HG03108 (cell line): ENCODE measurements around the gene ROBO1.

Experiments
- ATAC-seq: cut with Tn5 transposase; IDR thresholded peaks from one replicate; pipeline ENCODE4 v1.9.1; 2021; ENCODE audit warnings: moderate library complexity; ENCODE audit not compliant: unreplicated experiment

Gene ROBO1

DNA sequence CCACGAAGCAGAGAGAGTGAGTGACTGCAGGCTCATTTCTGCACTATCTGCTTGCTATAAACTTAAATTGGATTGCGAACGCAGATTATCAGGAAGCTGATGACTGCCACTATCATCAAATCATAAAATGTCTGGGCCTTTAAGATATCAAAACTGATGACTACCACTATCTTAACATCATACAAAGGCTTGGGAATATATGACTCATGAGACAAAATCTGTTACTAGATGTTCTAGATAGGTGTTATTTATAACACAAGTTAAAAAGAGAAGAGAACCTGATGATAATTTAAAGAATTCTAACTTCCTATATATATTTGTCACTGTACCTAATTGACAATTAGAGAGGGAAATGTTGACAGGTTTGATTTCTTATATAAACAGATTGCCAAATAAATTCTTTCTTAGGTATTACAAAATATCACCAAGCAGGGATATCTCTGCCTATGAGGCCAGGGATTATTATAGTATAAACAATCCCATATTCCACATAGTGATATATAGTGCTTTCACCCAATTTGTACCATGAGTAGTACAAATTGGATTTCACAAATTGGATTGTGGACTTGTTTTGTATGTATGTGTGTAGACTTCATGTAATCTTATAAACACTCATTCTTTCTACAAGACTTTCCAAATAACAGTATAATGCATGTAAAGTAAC is 1157.2 kb downstream of the ROBO1 start:
- ATAC-seq = no peak

DNA sequence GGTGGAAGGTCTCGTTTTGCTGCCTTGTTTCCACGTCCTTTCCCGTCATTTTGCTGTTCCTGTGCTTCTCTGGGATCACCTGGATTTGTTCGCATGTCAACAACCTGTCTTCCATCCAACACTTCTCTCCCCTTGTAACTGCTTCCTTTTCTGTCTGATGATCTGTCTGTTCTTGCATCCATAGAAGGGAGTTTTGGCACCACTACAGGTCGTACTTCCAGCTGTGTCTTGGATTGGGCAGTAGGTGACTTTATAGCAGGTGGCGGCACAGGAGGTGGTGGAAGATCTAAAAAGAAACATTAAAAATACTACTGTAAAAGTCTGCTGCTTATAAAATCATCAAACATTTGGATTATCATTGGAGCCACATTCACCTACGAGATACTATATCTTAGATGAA is 1161.0 kb downstream of the ROBO1 start:
- ATAC-seq = no peak

DNA sequence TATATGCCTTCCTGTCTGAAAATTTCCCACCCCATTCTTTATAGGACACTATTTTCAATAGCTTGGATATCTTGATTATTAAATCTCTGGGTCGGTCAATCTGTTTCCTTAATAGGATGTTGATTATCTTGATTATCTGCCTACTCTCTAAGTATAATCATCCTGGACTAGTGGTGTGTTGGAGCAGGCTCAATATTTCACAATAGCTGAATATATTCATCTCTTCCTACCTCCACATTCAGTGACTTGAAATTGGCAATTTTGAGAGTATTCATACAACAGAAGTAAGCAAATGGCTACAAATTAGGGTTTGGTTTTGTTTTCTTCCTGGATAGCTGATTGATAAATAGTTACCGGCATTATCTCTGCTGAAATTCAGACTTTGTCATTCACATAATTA is 1162.6 kb downstream of the ROBO1 start:
- no peak for ATAC-seq

DNA sequence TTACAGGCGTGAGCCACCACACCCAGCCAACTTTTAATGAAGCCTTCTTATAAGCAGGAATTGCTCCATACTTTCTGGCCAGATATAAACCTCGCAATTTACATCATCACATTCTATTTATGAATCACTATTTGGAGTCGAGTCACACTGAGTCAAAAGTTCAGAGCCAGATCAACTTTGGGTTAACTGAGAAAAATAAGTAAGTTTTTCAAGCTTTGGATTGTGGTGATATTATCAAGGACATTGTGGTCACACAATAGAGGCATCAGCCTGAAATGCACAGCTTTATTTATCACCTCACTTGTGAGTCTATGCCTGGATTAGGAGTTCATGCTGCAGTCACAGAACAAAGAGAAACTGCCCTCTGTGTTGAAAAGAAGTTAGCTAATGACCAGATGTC is 1163.5 kb downstream of the ROBO1 start:
- ATAC-seq = no peak

DNA sequence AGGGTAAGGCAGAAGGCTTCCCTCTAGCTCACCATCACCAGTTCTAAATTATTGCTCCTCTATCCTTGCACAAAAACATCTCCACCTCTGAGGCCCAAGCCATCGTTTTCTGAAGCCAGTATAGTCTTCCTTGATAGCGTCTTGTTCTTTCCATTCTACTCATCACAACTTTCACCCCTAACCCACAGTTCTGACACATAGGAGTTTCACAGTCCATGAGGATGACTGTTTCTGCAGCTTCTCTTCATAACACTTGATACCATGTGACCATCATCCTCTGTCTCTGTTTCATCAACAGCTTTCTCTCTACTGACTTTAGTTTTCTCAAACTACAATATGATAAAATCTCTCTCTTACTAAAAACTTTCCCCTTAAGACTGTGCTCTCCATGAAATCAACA is 1166.5 kb downstream of the ROBO1 start:
- no peak for ATAC-seq

DNA sequence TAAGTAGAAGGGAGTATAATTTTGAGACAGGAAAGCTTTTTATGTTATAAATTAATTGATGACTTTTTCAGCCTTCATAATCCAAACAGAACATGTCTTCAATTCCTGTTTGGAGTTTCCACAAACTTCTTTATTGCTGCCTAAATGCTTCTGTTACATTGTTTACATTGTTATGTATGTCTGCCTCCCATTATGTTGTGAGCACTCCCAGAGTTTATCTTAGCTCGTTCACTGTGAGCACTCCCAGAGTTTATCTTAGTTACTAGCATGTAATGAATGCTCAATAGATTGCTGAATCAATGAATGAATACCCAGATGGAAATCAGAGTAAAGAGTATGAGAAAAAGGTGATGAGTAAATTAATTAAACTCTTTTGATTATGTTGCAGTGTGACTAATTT is 1178.0 kb downstream of the ROBO1 start:
- ATAC-seq = no peak

DNA sequence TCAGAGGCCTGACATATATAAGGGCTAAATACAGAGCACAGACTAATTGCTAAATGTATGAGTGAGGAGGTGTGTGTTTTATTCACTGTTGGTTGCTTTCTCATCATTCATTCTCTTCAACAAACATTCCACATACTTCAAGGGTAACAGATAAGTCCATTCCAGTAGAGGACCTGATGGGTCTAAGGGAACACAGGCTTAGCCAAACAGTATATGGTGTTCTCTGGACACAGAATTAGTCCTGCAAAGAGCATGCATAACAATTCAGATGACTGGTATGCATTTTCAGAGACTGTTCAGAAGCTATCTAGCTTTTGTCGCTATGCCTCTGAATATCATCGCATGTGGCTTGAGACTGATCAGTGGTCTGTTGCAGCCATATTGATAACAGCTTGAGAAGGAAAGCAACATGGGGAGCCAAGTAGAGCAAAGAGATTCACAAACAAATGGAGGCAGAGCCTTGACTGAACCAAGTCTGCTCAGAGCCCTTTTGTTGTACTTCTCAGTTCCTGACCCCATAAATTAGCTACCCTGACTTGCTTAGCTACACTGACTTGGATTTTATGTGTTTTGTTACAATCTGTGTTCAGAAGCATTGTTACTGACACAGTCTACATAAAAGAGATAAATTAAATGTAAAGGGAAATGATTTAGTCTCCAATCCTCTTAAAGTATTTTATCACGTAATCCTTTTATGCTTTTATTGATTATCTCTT is 1178.7 kb downstream of the ROBO1 start:
- ATAC-seq = no peak

DNA sequence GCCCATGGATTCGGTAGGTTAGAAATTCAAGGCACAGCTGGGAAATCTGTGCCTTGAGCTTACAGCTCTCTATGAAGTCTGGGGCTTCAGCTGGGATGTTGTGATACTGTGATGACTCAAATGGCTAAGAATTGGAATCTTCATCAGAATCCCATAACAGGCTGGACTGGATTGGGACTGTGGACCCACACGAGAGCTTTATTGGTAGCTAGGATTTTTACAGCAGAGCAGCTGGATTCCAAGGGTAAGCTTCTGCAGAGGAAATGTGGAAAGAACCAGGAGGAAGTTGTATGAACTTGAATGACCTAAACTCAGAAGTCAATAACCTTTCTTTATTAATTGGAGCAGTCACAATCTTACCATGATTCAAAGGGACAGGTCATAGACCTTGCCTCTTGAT is 1187.1 kb downstream of the ROBO1 start:
- no peak for ATAC-seq

DNA sequence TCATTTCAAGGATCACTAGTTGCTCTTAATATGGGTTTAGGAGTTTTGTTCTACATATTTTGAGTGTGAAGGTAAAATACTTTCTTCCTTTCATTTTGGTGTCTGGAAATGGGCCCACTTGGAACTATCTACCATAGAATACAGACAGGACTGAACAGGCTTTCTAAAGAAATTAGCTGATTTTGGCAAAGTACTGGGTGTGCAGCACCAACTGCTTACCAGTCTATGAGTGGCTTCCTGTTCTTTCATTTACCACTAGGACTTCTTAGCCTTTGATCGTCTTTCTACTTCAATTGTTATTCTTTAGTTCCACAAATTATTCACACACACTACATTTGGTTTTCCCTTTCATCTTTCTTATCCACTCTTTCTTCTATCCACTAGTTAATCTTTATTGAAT is 1196.3 kb downstream of the ROBO1 start:
- no peak for ATAC-seq

DNA sequence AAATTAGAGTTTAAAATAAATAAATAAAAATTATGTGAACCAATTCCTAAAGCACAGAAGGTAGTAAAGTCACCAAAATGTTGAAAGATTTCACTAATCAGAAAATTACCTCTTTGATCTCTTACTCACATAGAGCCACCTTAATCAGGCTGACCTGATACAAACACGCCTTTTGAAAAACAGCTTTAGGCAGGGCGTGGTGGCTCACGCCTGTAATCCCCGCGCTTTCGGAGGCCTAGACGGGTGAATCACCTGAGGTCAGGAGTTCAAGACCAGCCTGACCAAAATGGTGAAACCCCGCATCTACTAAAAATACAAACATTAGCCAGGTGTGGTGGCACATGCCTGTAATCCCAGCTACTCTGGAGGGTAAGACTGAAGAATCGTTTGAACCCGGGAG is 1197.3 kb downstream of the ROBO1 start:
- ATAC-seq = no peak

DNA sequence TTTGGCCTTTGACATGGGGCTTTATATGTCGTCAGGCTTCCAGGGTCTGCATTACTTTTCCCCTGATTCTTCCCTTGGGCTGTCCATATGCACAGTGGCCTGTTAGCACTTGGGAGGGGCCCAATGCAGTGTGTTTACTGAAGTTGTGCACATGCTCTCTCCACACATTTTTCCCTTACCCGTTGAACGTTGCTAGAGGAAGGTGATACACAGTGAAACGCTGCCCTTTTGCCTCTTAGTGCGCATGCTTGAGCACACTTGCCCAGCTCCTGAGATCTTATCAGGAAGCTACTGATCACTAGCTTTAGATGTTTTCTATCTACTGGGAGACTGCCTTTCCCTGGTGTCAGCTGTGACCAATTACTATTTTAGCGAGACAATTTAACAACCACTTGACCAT is 1198.0 kb downstream of the ROBO1 start:
- ATAC-seq = no peak

DNA sequence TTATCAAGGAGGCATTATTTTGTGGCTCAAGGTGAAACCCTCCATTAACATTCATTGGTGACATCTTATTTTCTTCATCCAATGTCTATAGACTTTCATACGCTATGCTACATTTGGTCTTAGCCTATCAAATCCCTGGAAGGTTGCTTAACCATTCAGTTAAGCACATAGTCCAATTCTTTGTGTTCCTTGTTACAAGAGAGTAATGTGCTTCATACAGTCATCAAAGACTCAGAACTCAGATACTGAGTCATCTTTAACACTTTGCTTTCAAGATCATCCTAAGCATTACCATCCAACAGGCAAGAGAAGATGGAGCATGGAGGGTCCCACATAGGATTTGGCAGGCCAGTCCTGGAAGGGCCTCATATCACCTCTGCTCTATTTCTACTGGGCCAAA is 1202.1 kb downstream of the ROBO1 start:
- ATAC-seq = no peak

DNA sequence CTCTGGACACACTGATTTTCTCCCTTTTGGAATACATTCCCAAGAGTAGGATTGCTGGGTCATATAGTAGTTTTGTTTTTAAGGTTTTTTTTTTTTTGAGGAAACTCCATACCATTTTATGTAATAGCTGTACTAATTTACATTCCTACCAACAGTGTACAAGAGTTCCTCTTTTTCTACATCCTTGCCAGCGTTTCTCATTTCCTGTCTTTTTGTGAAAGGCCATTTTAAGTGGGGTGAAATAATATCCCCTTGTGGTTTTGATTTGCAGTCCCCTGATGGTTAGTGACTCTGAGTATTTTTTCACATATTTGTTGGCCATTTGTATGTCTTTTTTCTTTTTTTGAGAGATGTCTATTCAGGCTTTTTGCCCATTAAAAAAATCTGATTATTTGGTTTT is 1205.5 kb downstream of the ROBO1 start:
- ATAC-seq = no peak
